Hypothalamus (tissue), 51 donors: ENCODE measurements around the gene EPHA6.
"Not testable (repeated sequence)": the region's sequence is repeated elsewhere in the genome, so short reads cannot be mapped to it uniquely, and the experiment has no call there.

ENCODE experiments used
- DNase-seq, 51 donors: peaks; one replicate each; lab custom pipeline; 2025; lab: John Stamatoyannopoulos, UW

Gene EPHA6

GRCh38 chr3:97391167-97391566 lies 576.8 kb downstream of the EPHA6 start:
- no peak for DNase-seq

- DNase-seq, result no peak
Measured at GRCh38 chr3:97409612-97410011, 595.2 kb downstream of the EPHA6 start.

- DNase-seq, result no peak
Measured at GRCh38 chr3:97421565-97421964, 607.2 kb downstream of the EPHA6 start.

GRCh38 chr3:97425002-97425401 lies 610.6 kb downstream of the EPHA6 start:
- no peak for DNase-seq

GRCh38 chr3:97430601-97431000 lies 616.2 kb downstream of the EPHA6 start:
- DNase-seq, result no peak

- no peak for DNase-seq
Measured at GRCh38 chr3:97432914-97433313, 618.5 kb downstream of the EPHA6 start.

GRCh38 chr3:97438131-97438530 lies 623.7 kb downstream of the EPHA6 start:
- no peak for DNase-seq

GRCh38 chr3:97439373-97439772 lies 625.0 kb downstream of the EPHA6 start:
- no peak for DNase-seq

GRCh38 chr3:97464035-97464434 lies 649.6 kb downstream of the EPHA6 start:
- no peak for DNase-seq

- no peak for DNase-seq
Measured at GRCh38 chr3:97470481-97470880, 656.1 kb downstream of the EPHA6 start.

GRCh38 chr3:97479740-97480139 lies 665.3 kb downstream of the EPHA6 start:
- peak in 1 of 51 donors; percentile 31 for DNase-seq

GRCh38 chr3:97480696-97481289 lies 666.4 kb downstream of the EPHA6 start:
- not testable (repeated sequence) for DNase-seq

- no peak for DNase-seq
Measured at GRCh38 chr3:97481416-97481815, 667.0 kb downstream of the EPHA6 start.

- no peak for DNase-seq
Measured at GRCh38 chr3:97485206-97485605, 670.8 kb downstream of the EPHA6 start.

- DNase-seq, result no peak
Measured at GRCh38 chr3:97487587-97487986, 673.2 kb downstream of the EPHA6 start.

GRCh38 chr3:97488741-97489140 lies 674.3 kb downstream of the EPHA6 start:
- no peak for DNase-seq

- DNase-seq, result no peak
Measured at GRCh38 chr3:97495896-97496295, 681.5 kb downstream of the EPHA6 start.

- DNase-seq, result no peak
Measured at GRCh38 chr3:97497138-97497537, 682.7 kb downstream of the EPHA6 start.

GRCh38 chr3:97504463-97504862 lies 690.1 kb downstream of the EPHA6 start:
- DNase-seq, result no peak

GRCh38 chr3:97510795-97511194 lies 696.4 kb downstream of the EPHA6 start:
- no peak for DNase-seq

- DNase-seq, result no peak
Measured at GRCh38 chr3:97515076-97515475, 700.7 kb downstream of the EPHA6 start.

- DNase-seq, result no peak
Measured at GRCh38 chr3:97530691-97531090, 716.3 kb downstream of the EPHA6 start.

- not testable (repeated sequence) for DNase-seq
Measured at GRCh38 chr3:97547573-97547972, 733.2 kb downstream of the EPHA6 start.
